Measurements from ENCODE around the gene PBXIP1. TPM values are rescaled to one million over a fixed set of nuclear protein-coding genes. Genes with fewer than 3 reads are reported as not detected.

Gene PBXIP1
- total RNA-seq, 1 donor from 2014 or later = 82.1 TPM

- H3K36me3 Mint-ChIP-seq (ENCODE audit: low read depth, unreplicated experiment) = peaks cover 2% of the 10 kb centered on the region
- no peaks in the 10 kb centered on the region for H3K9me3 Mint-ChIP-seq (ENCODE audit: unreplicated experiment)
- H3K4me3 Mint-ChIP-seq (ENCODE audit: unreplicated experiment) = peak overlapping the region; percentile 84
- H3K4me1 Mint-ChIP-seq (ENCODE audit: unreplicated experiment) = peaks cover 27% of the 10 kb centered on the region
- H3K27me3 Mint-ChIP-seq (ENCODE audit: unreplicated experiment) = peaks cover 13% of the 10 kb centered on the region
- no peak overlapping the region for H3K27ac Mint-ChIP-seq (ENCODE audit: unreplicated experiment)
- DNase-seq (ENCODE audit: low spot score) = no peak
- TF ChIP-seq, protein P1, sequence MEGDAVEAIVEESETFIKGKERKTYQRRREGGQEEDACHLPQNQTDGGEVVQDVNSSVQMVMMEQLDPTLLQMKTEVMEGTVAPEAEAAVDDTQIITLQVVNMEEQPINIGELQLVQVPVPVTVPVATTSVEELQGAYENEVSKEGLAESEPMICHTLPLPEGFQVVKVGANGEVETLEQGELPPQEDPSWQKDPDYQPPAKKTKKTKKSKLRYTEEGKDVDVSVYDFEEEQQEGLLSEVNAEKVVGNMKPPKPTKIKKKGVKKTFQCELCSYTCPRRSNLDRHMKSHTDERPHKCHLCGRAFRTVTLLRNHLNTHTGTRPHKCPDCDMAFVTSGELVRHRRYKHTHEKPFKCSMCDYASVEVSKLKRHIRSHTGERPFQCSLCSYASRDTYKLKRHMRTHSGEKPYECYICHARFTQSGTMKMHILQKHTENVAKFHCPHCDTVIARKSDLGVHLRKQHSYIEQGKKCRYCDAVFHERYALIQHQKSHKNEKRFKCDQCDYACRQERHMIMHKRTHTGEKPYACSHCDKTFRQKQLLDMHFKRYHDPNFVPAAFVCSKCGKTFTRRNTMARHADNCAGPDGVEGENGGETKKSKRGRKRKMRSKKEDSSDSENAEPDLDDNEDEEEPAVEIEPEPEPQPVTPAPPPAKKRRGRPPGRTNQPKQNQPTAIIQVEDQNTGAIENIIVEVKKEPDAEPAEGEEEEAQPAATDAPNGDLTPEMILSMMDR (IDR thresholded peaks at IDR 0.05; ENCODE audit: unreplicated experiment) = no peak
Measured at GRCh38 chr1:155001425-155001674, 45.5 kb upstream of the PBXIP1 start.

- no peaks in the 10 kb centered on the region for H3K9me3 Mint-ChIP-seq (ENCODE audit: unreplicated experiment)
- peak; percentile 82 for DNase-seq (ENCODE audit: low spot score)
- no peak overlapping the region for H3K27ac Mint-ChIP-seq (ENCODE audit: unreplicated experiment)
- TF ChIP-seq, protein P1 (IDR thresholded peaks at IDR 0.05; ENCODE audit: unreplicated experiment) = no peak
- H3K4me3 Mint-ChIP-seq (ENCODE audit: unreplicated experiment) = peak overlapping the region; percentile 84
- no peaks in the 10 kb centered on the region for H3K36me3 Mint-ChIP-seq (ENCODE audit: low read depth, unreplicated experiment)
- peaks cover 13% of the 10 kb centered on the region for H3K27me3 Mint-ChIP-seq (ENCODE audit: unreplicated experiment)
- H3K4me1 Mint-ChIP-seq (ENCODE audit: unreplicated experiment) = peaks cover 22% of the 10 kb centered on the region
Measured at GRCh38 chr1:155000726-155001424, 45.0 kb upstream of the PBXIP1 start.

GRCh38 chr1:155000411-155000725 lies 44.5 kb upstream of the PBXIP1 start:
- H3K27me3 Mint-ChIP-seq (ENCODE audit: unreplicated experiment) = peaks cover 13% of the 10 kb centered on the region
- DNase-seq (ENCODE audit: low spot score) = peak; percentile 31
- H3K9me3 Mint-ChIP-seq (ENCODE audit: unreplicated experiment) = no peaks in the 10 kb centered on the region
- peak overlapping the region; percentile 91 for H3K4me3 Mint-ChIP-seq (ENCODE audit: unreplicated experiment)
- TF ChIP-seq, protein P1 (IDR thresholded peaks at IDR 0.05; ENCODE audit: unreplicated experiment) = no peak
- no peaks in the 10 kb centered on the region for H3K36me3 Mint-ChIP-seq (ENCODE audit: low read depth, unreplicated experiment)
- peak overlapping the region; percentile 87 for H3K27ac Mint-ChIP-seq (ENCODE audit: unreplicated experiment)
- peaks cover 19% of the 10 kb centered on the region for H3K4me1 Mint-ChIP-seq (ENCODE audit: unreplicated experiment)

DNA sequence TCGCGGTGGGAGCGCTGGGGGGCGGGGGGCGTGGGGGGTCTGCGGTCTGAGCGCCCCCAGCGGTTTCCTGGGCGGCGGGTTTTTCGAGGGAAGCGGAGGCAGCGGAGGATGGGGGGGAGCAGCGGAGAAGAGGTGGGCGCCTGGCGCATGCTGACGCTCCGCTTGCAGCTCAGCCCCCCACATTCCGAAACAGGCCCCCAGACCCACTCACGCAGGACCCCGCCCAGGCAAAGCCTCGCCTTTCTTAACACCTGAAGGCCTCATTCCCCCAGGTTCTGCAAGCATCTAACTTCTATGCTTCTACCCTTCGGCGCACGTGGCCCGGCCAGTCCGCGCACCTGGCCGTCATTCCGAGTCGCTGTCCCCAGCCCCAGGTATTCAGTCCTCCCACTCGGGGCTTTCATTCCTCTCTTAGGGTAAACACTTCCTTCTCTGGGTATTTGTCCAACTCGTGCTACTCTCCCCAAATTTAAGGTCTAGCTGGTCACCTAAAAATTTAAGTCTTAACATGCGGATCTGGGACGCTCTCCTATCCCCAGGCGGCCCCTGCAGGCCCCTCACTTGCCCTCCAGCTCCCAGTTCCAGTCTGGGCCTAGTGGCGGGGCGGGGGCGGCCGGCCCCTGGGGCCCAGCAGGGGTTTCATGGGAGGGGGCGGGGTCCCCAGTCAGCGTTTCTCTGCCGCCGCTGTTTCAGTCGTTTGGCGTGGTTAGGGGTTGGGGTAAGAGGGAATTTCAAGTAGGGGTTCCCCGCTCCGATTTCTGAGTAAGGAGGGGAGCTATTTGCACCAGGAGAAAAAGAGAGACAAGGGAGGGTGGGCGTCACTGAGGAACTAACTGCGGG lies 43.9 kb upstream of the PBXIP1 start:
- Mint-ChIP-seq H3K27me3 (ENCODE audit: unreplicated experiment) (peaks cover 13% of the 10 kb centered on the region), H3K27ac (ENCODE audit: unreplicated experiment) (peak overlapping the region; percentile 87), H3K9me3 (ENCODE audit: unreplicated experiment) (no peaks in the 10 kb centered on the region), H3K4me1 (ENCODE audit: unreplicated experiment) (peaks cover 22% of the 10 kb centered on the region), H3K36me3 (ENCODE audit: low read depth, unreplicated experiment) (no peaks in the 10 kb centered on the region), H3K4me3 (ENCODE audit: unreplicated experiment) (peak overlapping the region; percentile 91)
- DNase-seq (ENCODE audit: low spot score) = peak; percentile 46
- TF ChIP-seq, protein P1 (IDR thresholded peaks at IDR 0.05; ENCODE audit: unreplicated experiment) = no peak

Measured in endothelial cell (in vitro differentiated cells).